Type B pancreatic cell (in vitro differentiated cells): ENCODE results near the gene SLCO2A1. TPM values are rescaled to one million over a fixed set of nuclear protein-coding genes. Genes with fewer than 3 reads are reported as not detected.
A peak's percentile ranks its signal among the peaks of the same experiment; 100 is the strongest.

Experiments
- DNase-seq: peaks from one replicate; pipeline ENCODE4 v3.0.0; 2021; ENCODE audit warnings: mixed read lengths; ENCODE audit not compliant: unreplicated experiment; ENCODE audit errors: extremely low spot score
- H3K27ac Mint-ChIP-seq: 2 replicates; pipeline ENCODE4 v1.8.0; 2021; ENCODE audit warnings: mild to moderate bottlenecking, mixed read lengths
- H3K27me3 Mint-ChIP-seq: 2 replicates; pipeline ENCODE4 v1.8.0; 2021; ENCODE audit warnings: mixed read lengths
- H3K36me3 Mint-ChIP-seq: 2 replicates; pipeline ENCODE4 v1.8.0; 2021; ENCODE audit warnings: mixed read lengths
- H3K4me1 Mint-ChIP-seq: one replicate; pipeline ENCODE4 v1.8.0; 2021; ENCODE audit warnings: mixed read lengths; ENCODE audit not compliant: unreplicated experiment
- H3K4me3 Mint-ChIP-seq: 2 replicates; pipeline ENCODE4 v1.8.0; 2021; ENCODE audit warnings: mild to moderate bottlenecking, mixed read lengths
- H3K9me3 Mint-ChIP-seq: 2 replicates; pipeline ENCODE4 v1.8.0; 2021; ENCODE audit warnings: mixed read lengths
- total RNA-seq: library from RNA; stranded (reverse); gene quantifications from 2 replicates; pipeline ENCODE4 v1.2.1, GENCODE V29; 2021; ENCODE audit warnings: low replicate concordance
- TF ChIP-seq, protein P1 (sequence below): fragments of 200-600 bp; sonication (generic); conservative IDR thresholded peaks from 2 replicates; pipeline ENCODE4 v1.5.0; 2021; ENCODE audit warnings: antibody characterized with exemption, mild to moderate bottlenecking

SLCO2A1 gene
- total RNA-seq, 1 donor from 2014 or later = 3.8 TPM

DNA sequence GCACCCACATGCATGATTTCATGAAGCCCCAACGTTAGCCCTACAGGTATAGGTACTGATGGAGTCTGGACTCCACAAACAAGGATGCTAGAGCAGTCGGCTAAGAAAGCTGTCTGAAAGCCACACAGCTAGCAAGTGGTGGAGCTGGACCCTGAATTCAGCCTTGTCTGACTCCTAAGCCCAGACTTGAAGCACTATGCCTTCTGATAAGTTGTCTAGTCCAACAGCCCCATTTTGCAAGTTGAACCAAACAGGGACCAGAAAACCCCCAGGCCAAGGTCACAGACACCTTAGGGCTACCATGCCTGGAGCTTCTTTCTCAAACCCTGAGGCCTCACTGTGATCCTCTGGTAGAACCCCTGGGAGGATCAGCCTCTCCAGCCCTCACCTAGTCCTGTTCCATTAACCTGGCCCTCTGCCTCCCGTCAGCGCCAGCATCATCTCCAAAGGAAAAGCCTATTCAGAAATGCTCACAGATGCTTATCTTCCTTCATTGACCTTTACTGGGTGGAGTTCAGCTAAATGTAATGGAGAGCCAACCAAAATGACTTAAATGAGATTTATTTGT lies 1.7 kb upstream of the SLCO2A1 start:
- no peaks in the 10 kb centered on the region for H3K36me3 Mint-ChIP-seq
- H3K9me3 Mint-ChIP-seq = no peaks in the 10 kb centered on the region
- no peak overlapping the region for H3K27ac Mint-ChIP-seq
- no peak for DNase-seq
- peaks cover 4% of the 10 kb centered on the region for H3K4me1 Mint-ChIP-seq
- TF ChIP-seq, protein P1, sequence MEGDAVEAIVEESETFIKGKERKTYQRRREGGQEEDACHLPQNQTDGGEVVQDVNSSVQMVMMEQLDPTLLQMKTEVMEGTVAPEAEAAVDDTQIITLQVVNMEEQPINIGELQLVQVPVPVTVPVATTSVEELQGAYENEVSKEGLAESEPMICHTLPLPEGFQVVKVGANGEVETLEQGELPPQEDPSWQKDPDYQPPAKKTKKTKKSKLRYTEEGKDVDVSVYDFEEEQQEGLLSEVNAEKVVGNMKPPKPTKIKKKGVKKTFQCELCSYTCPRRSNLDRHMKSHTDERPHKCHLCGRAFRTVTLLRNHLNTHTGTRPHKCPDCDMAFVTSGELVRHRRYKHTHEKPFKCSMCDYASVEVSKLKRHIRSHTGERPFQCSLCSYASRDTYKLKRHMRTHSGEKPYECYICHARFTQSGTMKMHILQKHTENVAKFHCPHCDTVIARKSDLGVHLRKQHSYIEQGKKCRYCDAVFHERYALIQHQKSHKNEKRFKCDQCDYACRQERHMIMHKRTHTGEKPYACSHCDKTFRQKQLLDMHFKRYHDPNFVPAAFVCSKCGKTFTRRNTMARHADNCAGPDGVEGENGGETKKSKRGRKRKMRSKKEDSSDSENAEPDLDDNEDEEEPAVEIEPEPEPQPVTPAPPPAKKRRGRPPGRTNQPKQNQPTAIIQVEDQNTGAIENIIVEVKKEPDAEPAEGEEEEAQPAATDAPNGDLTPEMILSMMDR = no peak
- H3K4me3 Mint-ChIP-seq = peak overlapping the region; percentile 55
- H3K27me3 Mint-ChIP-seq = peaks cover 44% of the 10 kb centered on the region

DNA sequence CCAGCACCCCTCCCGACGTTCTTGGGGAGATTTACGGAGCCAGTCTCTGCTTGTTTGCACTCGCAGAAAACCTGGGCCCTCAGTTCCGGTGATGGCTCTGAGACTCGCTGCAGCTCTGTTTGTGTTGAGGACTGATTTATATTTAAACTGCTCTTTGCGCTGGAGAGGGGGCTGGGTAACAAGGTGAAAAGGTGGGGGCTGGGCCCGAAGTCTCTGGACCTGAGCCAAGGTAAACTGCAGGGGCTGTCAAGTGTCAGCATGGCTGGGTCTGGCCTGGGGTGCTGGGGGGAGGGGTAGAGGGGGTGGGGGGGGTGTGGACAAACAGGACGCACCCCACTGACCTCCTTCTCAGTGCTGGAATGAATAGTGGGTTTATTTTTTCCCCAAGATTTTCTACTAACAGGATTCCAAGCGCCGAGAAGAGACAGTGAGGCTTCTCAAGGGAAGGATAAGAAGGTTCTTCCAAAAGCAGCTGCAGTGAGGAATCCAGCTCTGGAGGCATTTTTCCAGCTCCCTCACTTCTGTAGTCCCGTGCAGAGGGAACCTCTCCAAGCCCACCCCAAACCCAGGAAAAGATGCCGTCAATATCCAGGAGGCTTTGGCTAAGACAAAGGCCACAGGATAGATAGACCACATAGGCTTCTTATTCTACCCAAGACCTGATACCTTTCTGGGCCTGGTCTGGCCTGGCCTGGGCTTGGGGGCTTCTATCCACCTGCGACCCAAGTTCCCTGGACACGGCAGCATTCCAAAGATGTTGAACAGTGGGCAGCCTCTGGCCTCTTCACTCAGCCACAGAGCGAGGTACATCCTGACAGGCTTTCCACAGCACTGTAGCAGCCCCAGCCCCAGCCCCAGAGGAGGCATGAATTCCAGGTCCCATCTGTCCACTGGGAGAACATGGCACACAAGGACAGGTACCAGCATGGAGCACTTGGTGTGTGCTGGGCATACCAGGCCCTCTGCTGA lies 938 bp upstream of the SLCO2A1 start:
- no peaks in the 10 kb centered on the region for H3K36me3 Mint-ChIP-seq
- H3K9me3 Mint-ChIP-seq = no peaks in the 10 kb centered on the region
- DNase-seq = no peak
- peak overlapping the region; percentile 82 for H3K27ac Mint-ChIP-seq
- peaks cover 48% of the 10 kb centered on the region for H3K27me3 Mint-ChIP-seq
- TF ChIP-seq, protein P1 = no peak
- peaks cover 4% of the 10 kb centered on the region for H3K4me1 Mint-ChIP-seq
- H3K4me3 Mint-ChIP-seq = peak overlapping the region; percentile 89

DNA sequence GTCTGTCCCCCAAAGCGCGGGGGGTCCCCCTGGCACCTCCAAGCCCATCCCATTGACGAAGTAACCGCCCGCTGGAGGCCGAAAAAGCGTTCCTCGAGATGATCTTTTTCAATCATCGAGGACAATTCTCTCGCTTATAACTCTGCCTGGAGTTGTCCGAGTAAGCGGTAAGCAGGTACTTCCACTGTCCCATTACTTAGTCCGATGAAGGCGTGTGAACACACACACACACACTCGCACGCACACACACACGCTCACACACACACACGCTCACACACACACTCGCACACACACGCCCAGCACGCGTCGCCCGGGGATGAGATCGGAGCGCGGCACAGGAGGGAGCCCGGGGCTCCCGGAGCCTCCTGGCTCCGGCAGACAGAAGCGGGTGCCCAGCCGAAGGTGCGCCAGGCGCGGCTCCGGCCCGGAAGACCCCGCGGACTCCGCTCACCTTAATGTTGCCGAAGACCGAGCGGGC lies 430 bp downstream of the SLCO2A1 start:
- H3K27ac Mint-ChIP-seq = peak overlapping the region; percentile 76
- H3K36me3 Mint-ChIP-seq = no peaks in the 10 kb centered on the region
- no peak for DNase-seq
- no peaks in the 10 kb centered on the region for H3K9me3 Mint-ChIP-seq
- peaks cover 4% of the 10 kb centered on the region for H3K4me1 Mint-ChIP-seq
- TF ChIP-seq, protein P1 = no peak
- H3K4me3 Mint-ChIP-seq = peak overlapping the region; percentile 96
- peaks cover 48% of the 10 kb centered on the region for H3K27me3 Mint-ChIP-seq

DNA sequence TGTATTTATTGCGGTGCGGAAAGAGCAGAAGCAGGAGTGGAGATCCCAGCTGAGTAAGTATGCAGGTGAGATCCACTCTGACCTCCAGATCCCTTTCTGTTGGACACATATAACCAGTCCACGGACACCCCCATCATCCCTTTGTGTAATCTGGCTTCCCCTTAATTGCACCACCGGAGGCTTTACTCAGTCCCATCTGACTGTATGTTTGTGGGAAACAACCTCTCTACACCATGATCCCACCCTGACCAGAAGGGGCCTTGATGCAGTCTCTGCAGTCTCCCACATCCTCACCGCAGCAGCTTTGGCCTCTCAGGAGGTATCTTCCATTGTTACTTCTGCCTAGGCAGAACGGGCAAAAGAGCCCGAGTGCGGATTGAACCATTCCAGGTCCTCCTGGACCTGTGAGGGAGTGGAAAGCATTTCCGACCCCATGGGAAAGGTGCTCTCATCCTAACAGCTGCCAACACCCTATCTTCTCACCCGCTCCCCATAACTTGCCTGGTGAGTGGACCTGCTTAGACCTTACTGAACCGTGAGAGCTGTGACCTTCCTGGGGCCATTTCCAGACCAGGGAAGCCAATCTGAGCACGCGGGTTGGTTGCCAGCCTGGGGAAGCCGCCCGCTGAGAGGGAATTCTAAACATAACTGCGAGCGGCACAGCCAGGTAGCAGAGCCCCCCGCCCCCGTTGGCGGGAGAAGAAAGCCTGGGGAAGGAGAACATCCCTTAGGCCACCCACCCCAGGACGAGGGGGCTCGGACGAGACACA lies 1.1 kb downstream of the SLCO2A1 start:
- Mint-ChIP-seq H3K36me3 (no peaks in the 10 kb centered on the region), H3K27ac (peak overlapping the region; percentile 76), H3K4me1 (peaks cover 4% of the 10 kb centered on the region), H3K4me3 (peak overlapping the region; percentile 96), H3K27me3 (peaks cover 48% of the 10 kb centered on the region), H3K9me3 (no peaks in the 10 kb centered on the region)
- DNase-seq = no peak
- TF ChIP-seq, protein P1 = no peak

DNA sequence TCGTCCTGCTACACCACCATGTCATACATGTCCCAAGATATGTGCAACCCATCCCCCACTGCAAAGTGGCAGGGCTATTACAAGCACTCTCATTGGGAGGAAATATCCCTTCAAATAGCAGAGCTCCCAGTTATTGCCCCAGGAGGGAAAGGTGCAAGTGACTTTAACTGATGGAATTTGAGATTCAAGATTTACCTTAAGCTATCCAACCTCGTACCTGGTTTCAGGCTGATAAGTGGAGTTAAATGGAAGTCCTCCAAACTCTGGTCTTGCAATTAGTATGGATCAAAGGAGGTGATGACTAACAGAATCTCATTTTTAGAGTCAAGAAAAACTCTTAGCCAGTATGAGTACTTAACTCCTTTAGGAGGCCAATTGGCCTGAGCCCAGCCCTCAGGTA lies 2.1 kb downstream of the SLCO2A1 start:
- DNase-seq = no peak
- H3K4me1 Mint-ChIP-seq = peaks cover 4% of the 10 kb centered on the region
- H3K36me3 Mint-ChIP-seq = no peaks in the 10 kb centered on the region
- TF ChIP-seq, protein P1 = no peak
- H3K27me3 Mint-ChIP-seq = peaks cover 42% of the 10 kb centered on the region
- no peaks in the 10 kb centered on the region for H3K9me3 Mint-ChIP-seq
- peak overlapping the region; percentile 31 for H3K4me3 Mint-ChIP-seq
- H3K27ac Mint-ChIP-seq = peak overlapping the region; percentile 16
